22Rv1 (cell line): ENCODE data around the gene SGPP1.
A peak's percentile ranks its signal among the peaks of the same experiment; 100 is the strongest.

ENCODE experiments used
- H3K27ac ChIP-seq: fragments of 450-650 bp; 2 replicates; pipeline ENCODE4 v1.5.1; 2017
- CTCF ChIP-seq: fragments of 450-650 bp; IDR thresholded peaks from 2 replicates; pipeline ENCODE4 v1.5.1; 2017; ENCODE audit warnings: mild to moderate bottlenecking
- ZFX ChIP-seq: fragments of 450-650 bp; IDR thresholded peaks from 2 replicates; pipeline ENCODE4 v1.6.1; 2017; ENCODE audit warnings: antibody characterized with exemption, borderline replicate concordance

The SGPP1 gene, protein sequence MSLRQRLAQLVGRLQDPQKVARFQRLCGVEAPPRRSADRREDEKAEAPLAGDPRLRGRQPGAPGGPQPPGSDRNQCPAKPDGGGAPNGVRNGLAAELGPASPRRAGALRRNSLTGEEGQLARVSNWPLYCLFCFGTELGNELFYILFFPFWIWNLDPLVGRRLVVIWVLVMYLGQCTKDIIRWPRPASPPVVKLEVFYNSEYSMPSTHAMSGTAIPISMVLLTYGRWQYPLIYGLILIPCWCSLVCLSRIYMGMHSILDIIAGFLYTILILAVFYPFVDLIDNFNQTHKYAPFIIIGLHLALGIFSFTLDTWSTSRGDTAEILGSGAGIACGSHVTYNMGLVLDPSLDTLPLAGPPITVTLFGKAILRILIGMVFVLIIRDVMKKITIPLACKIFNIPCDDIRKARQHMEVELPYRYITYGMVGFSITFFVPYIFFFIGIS

DNA sequence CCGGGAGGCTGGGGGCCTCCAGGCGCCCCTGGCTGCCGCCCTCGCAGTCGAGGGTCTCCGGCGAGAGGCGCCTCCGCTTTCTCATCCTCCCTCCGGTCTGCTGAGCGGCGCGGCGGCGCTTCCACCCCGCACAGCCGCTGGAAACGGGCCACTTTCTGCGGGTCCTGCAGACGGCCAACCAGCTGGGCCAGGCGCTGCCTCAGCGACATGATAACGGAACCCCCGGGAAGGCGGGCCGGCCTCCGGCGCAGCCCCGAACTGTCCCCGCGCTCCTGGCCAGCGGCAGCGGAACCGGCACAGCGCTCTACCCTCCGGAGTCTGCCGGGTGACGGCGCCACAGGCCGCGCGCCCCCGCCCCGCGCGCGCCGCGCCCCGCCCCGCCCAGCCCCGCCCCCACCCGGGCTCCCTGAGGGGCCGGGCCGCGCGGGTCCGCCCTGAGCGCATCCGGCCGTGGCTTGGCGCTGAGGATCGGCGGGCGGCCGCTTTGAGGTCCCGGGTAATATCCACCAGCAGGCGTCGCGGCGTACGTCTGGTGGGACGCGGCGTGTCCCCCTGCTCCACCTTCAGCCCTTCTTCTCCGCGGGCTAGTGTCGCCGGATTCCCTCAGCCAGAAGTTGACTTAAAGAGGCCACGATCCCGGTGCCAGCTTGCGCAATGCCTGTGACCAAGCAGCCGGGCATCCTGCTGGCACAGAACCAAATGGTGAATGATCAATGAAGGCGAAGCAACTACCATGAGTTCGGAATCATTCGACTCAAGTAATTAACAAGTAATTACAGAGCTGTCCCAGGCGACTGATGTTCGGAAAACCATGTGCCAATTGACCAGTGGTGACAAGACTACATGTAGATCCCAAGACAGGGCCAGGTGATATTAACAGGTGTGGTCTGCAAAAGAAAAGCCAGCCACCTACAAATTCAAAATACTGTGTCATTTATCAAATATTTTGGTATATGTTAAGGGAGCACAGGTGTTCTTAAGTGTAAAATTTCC is at the start of gene SGPP1:
TSS of gene SGPP1 (minus strand) at position 330 of the 993 bp plus-strand sequence. CDS start at position 209, 121 bp downstream.
- TF ChIP-seq CTCF = peak; percentile 58
- TF ChIP-seq ZFX = no peak
- peak within 1 kb of the TSS; percentile 66 for H3K27ac ChIP-seq

- no peak for TF ChIP-seq CTCF
- no peak for TF ChIP-seq ZFX
- H3K27ac ChIP-seq = no peak overlapping the region
Measured at GRCh38 chr14:63777024-63777423, 49.2 kb upstream of the SGPP1 start.

- no peak overlapping the region for H3K27ac ChIP-seq
- TF ChIP-seq ZFX (no peak), CTCF (no peak)
Measured at GRCh38 chr14:63773504-63773903, 45.6 kb upstream of the SGPP1 start.

DNA sequence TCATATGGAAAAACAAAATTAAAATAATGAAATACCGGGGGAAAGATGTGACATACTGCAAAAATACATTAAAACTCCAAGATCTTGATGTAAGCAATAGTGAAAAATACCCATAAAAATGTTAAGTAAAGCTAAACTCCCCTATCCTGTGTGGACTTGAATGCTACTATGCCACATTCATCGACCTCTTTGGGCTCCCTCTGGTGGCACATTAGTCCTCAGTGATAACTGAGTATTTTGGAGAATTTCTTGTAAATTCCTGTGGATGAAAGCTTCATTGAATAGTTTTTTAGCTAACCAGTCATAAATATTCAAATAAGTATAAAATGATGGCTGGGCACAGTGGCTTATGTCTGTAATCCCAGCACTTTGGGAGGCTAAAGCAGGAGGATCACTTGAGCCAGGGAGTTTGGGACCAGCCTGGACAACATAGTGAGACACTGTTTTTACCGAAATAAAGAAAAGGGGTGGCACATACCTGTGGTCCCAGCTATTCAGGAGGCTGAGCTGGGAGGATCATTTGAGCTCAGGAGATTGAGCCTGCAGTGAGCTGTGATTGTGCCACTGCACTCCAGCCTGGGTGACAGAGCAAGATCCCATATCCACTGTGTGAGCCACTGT is 42.4 kb upstream of the SGPP1 start:
- no peak overlapping the region for H3K27ac ChIP-seq
- TF ChIP-seq ZFX (no peak), CTCF (peak; percentile 76)

DNA sequence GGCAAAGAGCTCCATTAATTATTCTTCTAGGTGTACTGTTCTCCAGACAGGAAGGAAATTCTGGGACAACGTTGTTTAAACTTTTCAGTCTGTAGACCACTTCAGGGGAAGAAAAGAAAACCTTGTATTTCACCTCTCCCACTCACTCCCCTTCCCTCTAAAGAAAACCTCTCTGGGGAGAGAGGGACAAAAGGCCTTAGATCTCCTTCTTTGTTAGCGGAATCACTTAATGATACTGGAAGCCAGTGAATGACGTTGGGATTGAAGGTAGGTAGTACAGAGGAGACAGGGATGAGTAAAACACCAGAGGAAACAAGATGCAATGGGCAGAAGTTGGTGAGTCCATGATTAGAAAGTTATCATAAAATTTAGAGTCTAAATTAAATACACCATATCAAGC is 38.7 kb upstream of the SGPP1 start:
- TF ChIP-seq CTCF (no peak), ZFX (no peak)
- H3K27ac ChIP-seq = no peak overlapping the region

DNA sequence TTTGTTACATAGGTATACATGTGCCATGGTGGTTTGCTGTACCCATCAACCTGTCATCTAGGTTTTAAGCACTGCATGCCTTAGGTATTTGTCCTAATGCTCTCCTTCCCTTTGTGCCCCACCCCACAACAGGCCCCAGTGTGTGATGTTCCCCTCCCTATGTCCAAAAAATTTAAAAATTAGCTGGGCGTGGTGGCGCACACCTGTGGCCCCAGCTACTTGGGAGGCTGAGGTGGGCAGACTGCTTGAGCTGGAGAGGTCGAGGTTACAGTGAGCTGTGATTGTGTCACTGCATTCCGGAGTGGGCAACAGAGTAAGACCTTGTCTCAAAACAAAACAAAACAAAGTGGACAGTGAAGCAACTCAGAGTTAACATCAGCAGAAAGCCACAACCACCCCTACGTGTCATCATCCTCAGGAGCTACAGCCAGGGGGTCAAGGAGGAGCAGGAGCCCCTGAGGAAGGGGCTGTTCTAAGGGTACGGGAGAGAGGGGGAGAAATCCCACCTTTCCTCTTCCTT is 36.8 kb upstream of the SGPP1 start:
- H3K27ac ChIP-seq = no peak overlapping the region
- TF ChIP-seq CTCF = no peak
- no peak for TF ChIP-seq ZFX
